Lung (tissue), 12 donors: Measurements from ENCODE around the gene ALG8. TPM values are rescaled to one million over a fixed set of nuclear protein-coding genes. Genes with fewer than 3 reads are reported as not detected.
A peak's percentile ranks its signal among the peaks of the same experiment; 100 is the strongest.
"Not testable (repeated sequence)": the region's sequence is repeated elsewhere in the genome, so short reads cannot be mapped to it uniquely, and the experiment has no call there.

Experiments used
- ATAC-seq: fragments of 200-7000 bp; cut with Tn5 transposase; one replicate; pipeline ENCODE4 v1.9.1; 2020; ENCODE audit warnings: moderate number of reproducible peaks; ENCODE audit not compliant: insufficient read depth, low FRiP score
- DNase-seq, 3 donors: peaks; one replicate each; pipeline ENCODE4 v3.0.0-alpha.2; 2013 to 2017
- H3K27ac ChIP-seq, 2 donors: one replicate each; pipeline ENCODE4 v1.5.1; 2013; ENCODE audit warnings: mild to moderate bottlenecking in 2 of 2, moderate library complexity in 2 of 2, control low read depth in 1 of 2, inconsistent platforms in 1 of 2, low read depth in 1 of 2, low read length in 1 of 2
- H3K27me3 ChIP-seq, 3 donors: one replicate each; pipeline ENCODE4 v1.5.1; 2013; ENCODE audit warnings: low read length in 2 of 3; ENCODE audit not compliant: control insufficient read depth in 3 of 3, insufficient read depth in 3 of 3
- H3K36me3 ChIP-seq, 4 donors: one replicate each; pipeline ENCODE4 v1.5.1; 2013; ENCODE audit warnings: low read length in 4 of 4, mild to moderate bottlenecking in 1 of 4, moderate library complexity in 1 of 4; ENCODE audit not compliant: control insufficient read depth in 4 of 4, insufficient read depth in 4 of 4
- H3K4me1 ChIP-seq, 5 donors: one replicate each; pipeline ENCODE4 v1.5.1; 2013; ENCODE audit warnings: low read length in 5 of 5, mild to moderate bottlenecking in 2 of 5, moderate library complexity in 1 of 5; ENCODE audit not compliant: control insufficient read depth in 5 of 5, insufficient read depth in 5 of 5
- H3K4me3 ChIP-seq: one replicate; pipeline ENCODE4 v1.5.1; 2013; ENCODE audit warnings: mild to moderate bottlenecking, control low read depth, moderate library complexity
- H3K9ac ChIP-seq, 2 donors: one replicate each; pipeline ENCODE4 v1.5.1; 2013; ENCODE audit warnings: low read length in 2 of 2, control low read depth in 1 of 2; ENCODE audit not compliant: insufficient read depth in 1 of 2
- H3K9me3 ChIP-seq, 4 donors: one replicate each; pipeline ENCODE4 v1.5.1; 2013; ENCODE audit warnings: low read length in 3 of 4, mild to moderate bottlenecking in 1 of 4, moderate library complexity in 1 of 4; ENCODE audit not compliant: control insufficient read depth in 4 of 4, insufficient read depth in 3 of 4
- WGBS, 2 donors: extraction: QIAGEN DNeasy Blood & Tissue Kit; methylation state at CpG; one replicate each; pipeline ENCODE4 v1.1.7; 2013; 5-methylcytosine and 5-hydroxymethylcytosine counted together
- polyA plus RNA-seq, 2 donors: library from polyadenylated mRNA; stranded (reverse); fragments of 200-250 nt; gene quantifications; one replicate each; pipeline ENCODE4 v1.2.1, GENCODE V29; 2013
- total RNA-seq, 2 donors: library from RNA; depleted of rRNA in 1 of 2; stranded (reverse); fragments of >200 nt in 1 of 2; gene quantifications; one replicate each; pipeline ENCODE4 v1.2.1, GENCODE V29; 2014 to 2021
- TF ChIP-seq, protein P1 (sequence below): IDR thresholded peaks from 2 replicates; pipeline ENCODE4 v1.5.1; 2012; ENCODE audit warnings: mild to moderate bottlenecking; ENCODE audit errors: control extremely low read depth, extremely low read depth
- donor health status: control.
- donor health status: control.
- donor health status: Bipolar disorder and iron deficiency.
- donor health status: healthy.
- donor health status: DM: yes; HTN: yes; CAD: no.

Gene ALG8
- total and polyA plus RNA-seq, 4 donors, result 25.1 to 62.8 (median 35.5) TPM

DNA sequence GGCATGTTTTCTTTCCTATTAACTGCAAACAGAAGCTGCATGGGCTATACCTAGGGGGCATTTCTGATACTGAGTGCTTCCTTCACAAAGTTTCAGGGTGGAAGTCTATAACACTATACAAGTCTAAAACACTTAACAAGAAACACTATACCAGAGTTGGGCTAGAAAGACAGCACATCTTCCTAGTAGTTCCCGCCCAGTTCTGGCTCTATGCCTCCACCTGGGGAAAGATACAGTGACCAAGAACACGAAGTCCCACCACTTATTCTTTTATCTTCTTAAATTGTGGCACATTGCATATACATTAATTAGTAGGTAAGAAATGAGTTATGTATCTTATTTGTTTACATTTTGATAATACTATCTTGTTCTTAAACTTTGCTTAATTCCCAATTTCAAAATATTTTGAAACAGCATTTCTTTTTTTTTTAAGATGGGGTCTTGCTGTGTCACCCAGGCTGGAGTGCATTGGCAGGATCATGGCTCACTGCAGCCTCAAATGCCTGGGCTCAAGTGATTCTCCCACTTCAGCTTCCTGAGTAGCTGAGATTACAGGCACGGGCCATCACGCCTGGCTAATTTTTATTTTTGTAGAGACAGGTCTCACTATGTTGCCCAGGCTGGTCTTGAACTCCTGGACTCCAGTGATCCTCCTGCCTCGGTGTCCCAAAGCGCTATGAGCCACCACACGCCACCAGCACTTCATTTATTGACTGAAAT is 41.6 kb downstream of the ALG8 start:
- no peaks in the 10 kb centered on the region for H3K27me3 ChIP-seq
- 93 to 96% methylated on average over 7 of the region's 7 CpGs for WGBS, 2 donors

DNA sequence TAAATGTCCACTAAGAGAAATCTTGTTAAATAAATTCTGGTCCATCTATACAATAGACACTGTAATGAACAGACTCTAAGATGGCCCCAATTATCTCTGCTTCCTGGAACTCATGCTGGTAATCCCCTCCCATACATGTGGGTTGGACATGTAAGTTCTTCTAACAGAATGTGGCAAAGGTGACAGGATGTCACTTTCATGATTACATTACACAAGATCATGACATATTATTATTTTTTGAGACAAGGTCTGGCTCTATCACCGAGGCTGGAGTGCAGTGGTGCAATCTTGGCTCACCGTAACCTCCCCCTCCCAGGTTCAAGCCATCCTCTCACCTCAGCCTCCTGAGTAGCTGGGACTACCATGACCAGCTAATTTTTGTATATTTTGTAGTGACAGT is 45.2 kb downstream of the ALG8 start:
- Histone ChIP-seq H3K36me3 (peaks cover 0 to 18% (median 5%) of the 10 kb centered on the region in 4 donors), H3K27ac (no peak overlapping the region), H3K4me3 (no peak overlapping the region), H3K27me3 (no peaks in the 10 kb centered on the region), H3K9ac (no peak overlapping the region), H3K9me3 (no peaks in the 10 kb centered on the region), H3K4me1 (peaks cover 0 to 2% (median 0%) of the 10 kb centered on the region in 5 donors)
- TF ChIP-seq, protein P1, sequence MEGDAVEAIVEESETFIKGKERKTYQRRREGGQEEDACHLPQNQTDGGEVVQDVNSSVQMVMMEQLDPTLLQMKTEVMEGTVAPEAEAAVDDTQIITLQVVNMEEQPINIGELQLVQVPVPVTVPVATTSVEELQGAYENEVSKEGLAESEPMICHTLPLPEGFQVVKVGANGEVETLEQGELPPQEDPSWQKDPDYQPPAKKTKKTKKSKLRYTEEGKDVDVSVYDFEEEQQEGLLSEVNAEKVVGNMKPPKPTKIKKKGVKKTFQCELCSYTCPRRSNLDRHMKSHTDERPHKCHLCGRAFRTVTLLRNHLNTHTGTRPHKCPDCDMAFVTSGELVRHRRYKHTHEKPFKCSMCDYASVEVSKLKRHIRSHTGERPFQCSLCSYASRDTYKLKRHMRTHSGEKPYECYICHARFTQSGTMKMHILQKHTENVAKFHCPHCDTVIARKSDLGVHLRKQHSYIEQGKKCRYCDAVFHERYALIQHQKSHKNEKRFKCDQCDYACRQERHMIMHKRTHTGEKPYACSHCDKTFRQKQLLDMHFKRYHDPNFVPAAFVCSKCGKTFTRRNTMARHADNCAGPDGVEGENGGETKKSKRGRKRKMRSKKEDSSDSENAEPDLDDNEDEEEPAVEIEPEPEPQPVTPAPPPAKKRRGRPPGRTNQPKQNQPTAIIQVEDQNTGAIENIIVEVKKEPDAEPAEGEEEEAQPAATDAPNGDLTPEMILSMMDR, result no peak
- WGBS, 2 donors, result 76 to 87% methylated on average over 2 of the region's 2 CpGs
- DNase-seq, result no peak
- no peak for ATAC-seq

More for the DNA sequence above, 41.6 kb downstream of the ALG8 start:
- Histone ChIP-seq H3K27ac (no peak overlapping the region), H3K4me1 (peaks cover 0 to 2% (median 0%) of the 10 kb centered on the region in 5 donors), H3K36me3 (peaks cover 5 to 26% (median 14%) of the 10 kb centered on the region in 4 donors), H3K9ac (no peak overlapping the region), H3K4me3 (no peak overlapping the region), H3K9me3 (no peaks in the 10 kb centered on the region)
- ATAC-seq (no peak), DNase-seq (no peak)
- TF ChIP-seq, protein P1, result no peak

DNA sequence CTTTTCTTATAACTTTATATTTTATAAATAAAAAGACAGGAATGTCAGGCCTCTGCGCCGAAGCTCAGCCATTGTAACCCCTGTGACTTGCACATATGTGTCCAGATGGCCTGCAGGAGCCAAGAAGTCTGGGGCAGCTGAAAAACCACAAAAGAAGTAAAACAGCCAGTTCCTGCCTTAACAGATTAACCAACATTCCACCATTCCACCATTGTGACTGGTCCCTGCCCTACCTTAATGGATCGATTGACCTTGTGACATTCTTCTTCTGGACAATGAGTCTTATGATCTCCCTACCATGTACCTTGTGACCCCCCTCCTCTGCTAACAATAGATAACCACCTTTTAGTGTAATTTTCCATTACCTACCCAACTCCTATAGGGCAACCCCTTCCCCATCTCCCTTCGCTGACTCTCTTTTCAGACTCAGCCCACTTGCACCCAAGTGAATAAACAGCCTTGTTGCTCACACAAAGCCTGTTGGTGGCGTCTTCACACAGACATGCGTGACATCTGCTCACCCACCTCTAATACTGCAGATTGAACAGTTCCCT is 52.8 kb downstream of the ALG8 start:
- H3K4me3 ChIP-seq, H3K36me3 ChIP-seq, H3K27ac ChIP-seq, H3K9me3 ChIP-seq, H3K27me3 ChIP-seq, DNase-seq, ATAC-seq, H3K9ac ChIP-seq: not testable (repeated sequence)
- WGBS, 2 donors, result 90 to 93% methylated on average over 6 of the region's 6 CpGs
- peaks cover 0 to 13% (median 4%) of the 10 kb centered on the region in 5 donors for H3K4me1 ChIP-seq

DNA sequence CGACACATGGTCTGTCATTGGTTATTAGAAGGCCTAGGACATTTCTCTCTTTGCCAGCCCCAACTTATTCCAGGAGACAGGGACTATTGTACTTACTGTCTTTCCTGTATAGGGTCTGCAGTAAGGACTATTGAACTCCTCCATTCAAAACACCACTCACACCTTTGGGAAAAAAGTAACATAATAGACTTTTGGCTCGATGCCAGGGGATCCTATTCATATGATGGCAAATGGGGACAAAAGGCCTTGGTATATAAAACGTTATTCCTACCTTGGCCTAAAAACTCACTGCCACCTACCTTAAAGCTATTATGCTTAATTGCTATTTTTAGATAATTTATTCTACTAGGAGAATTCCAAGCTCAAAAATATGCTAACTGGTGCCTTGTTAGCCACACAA is 53.5 kb downstream of the ALG8 start:
- Histone ChIP-seq H3K36me3 (no peaks in the 10 kb centered on the region), H3K27ac (no peak overlapping the region), H3K27me3 (no peaks in the 10 kb centered on the region), H3K4me1 (peaks cover 0 to 16% (median 4%) of the 10 kb centered on the region in 5 donors), H3K9ac (no peak overlapping the region), H3K9me3 (no peaks in the 10 kb centered on the region), H3K4me3 (no peak overlapping the region)
- WGBS, 2 donors, result 77 to 87% methylated on average over 3 of the region's 3 CpGs
- TF ChIP-seq, protein P1, result no peak
- ATAC-seq, result no peak
- DNase-seq, result no peak

DNA sequence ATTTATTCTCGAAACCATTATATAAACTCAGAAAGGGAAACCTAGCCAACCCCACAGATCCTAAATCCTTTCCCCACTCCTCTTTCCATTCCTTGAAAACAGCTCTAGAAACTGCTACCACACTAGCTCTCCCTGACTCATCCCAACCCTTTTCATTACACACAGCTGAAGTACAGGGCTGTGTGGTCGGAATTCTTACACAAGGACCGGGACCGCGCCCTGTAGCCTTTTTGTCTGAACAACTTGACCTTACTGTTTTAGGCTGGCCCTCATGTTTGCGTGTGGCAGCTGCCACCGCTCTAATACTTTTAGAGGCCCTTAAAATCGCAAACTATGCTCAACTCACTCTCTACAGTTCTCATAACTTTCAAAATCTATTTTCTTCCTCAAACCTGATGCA is 54.9 kb downstream of the ALG8 start:
- H3K27me3 ChIP-seq, ATAC-seq, H3K9me3 ChIP-seq, DNase-seq, H3K36me3 ChIP-seq, H3K4me3 ChIP-seq, H3K9ac ChIP-seq: not testable (repeated sequence)
- 62 to 78% methylated on average over 8 of the region's 8 CpGs for WGBS, 2 donors
- H3K4me1 ChIP-seq, result peaks cover 0 to 27% (median 8%) of the 10 kb centered on the region in 5 donors
- peak overlapping the region in 1 of 2 donors; percentile 6 for H3K27ac ChIP-seq
